ENCODE results near the gene ANG. TPM values are rescaled to one million over a fixed set of nuclear protein-coding genes. Genes with fewer than 3 reads are reported as not detected.
A peak's percentile ranks its signal among the peaks of the same experiment; 100 is the strongest.

ANG gene
- total RNA-seq, 1 experiment from 2014 or later = 5.8 TPM

DNA sequence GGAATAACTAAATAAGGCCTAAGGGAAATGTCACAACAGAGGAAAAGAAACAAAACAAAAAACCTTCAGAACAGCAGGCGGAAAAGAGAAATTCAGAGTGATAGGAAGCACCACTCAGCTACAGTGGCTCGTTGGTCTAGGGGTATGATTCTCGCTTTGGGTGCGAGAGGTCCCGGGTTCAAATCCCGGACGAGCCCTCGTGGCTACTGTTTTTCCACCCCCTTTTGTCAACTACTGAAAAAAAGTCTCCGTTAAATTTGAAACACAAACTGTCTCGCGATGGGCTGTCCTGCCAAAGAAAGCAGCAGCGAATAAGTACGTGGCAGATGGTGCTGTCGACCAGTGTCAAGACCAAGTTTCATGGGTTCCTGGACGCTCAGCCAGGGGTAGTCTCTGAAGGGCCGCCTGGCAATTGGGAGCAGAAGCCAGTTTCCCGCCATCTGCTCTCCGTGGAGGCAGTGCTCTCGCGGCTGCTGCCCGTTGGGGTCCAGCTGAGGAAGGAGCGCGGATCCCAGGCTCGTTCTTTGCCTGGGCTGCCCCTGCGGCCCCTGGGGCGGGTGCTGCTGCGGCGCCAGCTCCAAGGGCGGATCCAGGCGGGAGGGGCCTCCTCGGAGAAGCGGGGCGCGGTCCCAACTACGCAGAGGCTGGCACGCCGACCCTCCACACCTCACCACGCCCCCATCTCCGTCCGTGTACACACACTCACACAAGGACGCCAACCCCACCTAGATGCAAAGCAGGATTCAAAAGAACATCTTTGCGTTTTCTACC is 4.5 kb upstream of the ANG start, which contains the start of gene RNASE4:
TSS of gene RNASE4 (plus strand) at position 670 of the 771 bp plus-strand sequence. CDS start 14,812 bp downstream, outside the sequence.
- no peaks in the 10 kb centered on the region for H4K20me1 ChIP-seq (ENCODE audit: insufficient read depth)
- peak within 1 kb of the TSS; percentile 97 for H3K27ac ChIP-seq (ENCODE audit: low read depth, low read length)
- intact Hi-C loops (cut with micrococcal nuclease) = loop anchor here (1.0 to 5.0 kb wide), 4 partner anchors 71 to 303 kb away; partner anchors contain the start of genes METTL17 and PNP
- no peaks in the 10 kb centered on the region for H3K36me3 ChIP-seq (ENCODE audit: control insufficient read depth in 1 of 2, insufficient read depth in 2 of 2, low read length in 2 of 2)
- peak within 1 kb of the TSS; percentile 80 for H2AFZ ChIP-seq (ENCODE audit: low read depth, low read length, poor library complexity, severe bottlenecking)
- ATAC-seq = peak; percentile 56
- TF ChIP-seq, protein P1, sequence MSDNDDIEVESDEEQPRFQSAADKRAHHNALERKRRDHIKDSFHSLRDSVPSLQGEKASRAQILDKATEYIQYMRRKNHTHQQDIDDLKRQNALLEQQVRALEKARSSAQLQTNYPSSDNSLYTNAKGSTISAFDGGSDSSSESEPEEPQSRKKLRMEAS (IDR thresholded peaks at IDR 0.05) = peak; percentile 30
- TF ChIP-seq POLR2AphosphoS5 (IDR thresholded peaks at IDR 0.05; ENCODE audit: low read depth, low read length) = peak; percentile 58
- peak; percentile 58 for TF ChIP-seq TCF7L2 (IDR thresholded peaks at IDR 0.05; ENCODE audit: borderline replicate concordance, extremely low read depth, insufficient read depth, insufficient read length)
- peak; percentile 47 for TF ChIP-seq POLR2A (IDR thresholded peaks at IDR 0.05; ENCODE audit: borderline replicate concordance, extremely low read depth, insufficient read depth, insufficient read length)
- no peak for TF ChIP-seq EGR1 (IDR thresholded peaks at IDR 0.05; ENCODE audit: low read depth)
- TF ChIP-seq, protein P2, sequence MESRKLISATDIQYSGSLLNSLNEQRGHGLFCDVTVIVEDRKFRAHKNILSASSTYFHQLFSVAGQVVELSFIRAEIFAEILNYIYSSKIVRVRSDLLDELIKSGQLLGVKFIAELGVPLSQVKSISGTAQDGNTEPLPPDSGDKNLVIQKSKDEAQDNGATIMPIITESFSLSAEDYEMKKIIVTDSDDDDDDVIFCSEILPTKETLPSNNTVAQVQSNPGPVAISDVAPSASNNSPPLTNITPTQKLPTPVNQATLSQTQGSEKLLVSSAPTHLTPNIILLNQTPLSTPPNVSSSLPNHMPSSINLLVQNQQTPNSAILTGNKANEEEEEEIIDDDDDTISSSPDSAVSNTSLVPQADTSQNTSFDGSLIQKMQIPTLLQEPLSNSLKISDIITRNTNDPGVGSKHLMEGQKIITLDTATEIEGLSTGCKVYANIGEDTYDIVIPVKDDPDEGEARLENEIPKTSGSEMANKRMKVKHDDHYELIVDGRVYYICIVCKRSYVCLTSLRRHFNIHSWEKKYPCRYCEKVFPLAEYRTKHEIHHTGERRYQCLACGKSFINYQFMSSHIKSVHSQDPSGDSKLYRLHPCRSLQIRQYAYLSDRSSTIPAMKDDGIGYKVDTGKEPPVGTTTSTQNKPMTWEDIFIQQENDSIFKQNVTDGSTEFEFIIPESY (IDR thresholded peaks at IDR 0.05; ENCODE audit: extremely low read depth, insufficient replicate concordance, low read length) = peak; percentile 6
- no peak for TF ChIP-seq JUND (IDR thresholded peaks at IDR 0.05)
- TF ChIP-seq, protein P3, sequence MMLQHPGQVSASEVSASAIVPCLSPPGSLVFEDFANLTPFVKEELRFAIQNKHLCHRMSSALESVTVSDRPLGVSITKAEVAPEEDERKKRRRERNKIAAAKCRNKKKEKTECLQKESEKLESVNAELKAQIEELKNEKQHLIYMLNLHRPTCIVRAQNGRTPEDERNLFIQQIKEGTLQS (IDR thresholded peaks at IDR 0.05) = peak; percentile 97
- TF ChIP-seq CBX3 (IDR thresholded peaks at IDR 0.05; ENCODE audit: low read depth) = 0 out of 2 replicates have a peak, but pooled peaks have one; percentile 15
- H3K79me2 ChIP-seq (ENCODE audit: insufficient read depth, low read length) = no peaks in the 10 kb centered on the region
- H3K4me2 ChIP-seq (ENCODE audit: low read length) = peak within 1 kb of the TSS; percentile 96
- H3K9me3 ChIP-seq (ENCODE audit: control insufficient read depth in 1 of 2, insufficient read depth in 1 of 2, low read depth in 1 of 2, low read length in 2 of 2) = no peaks in the 10 kb centered on the region
- ChIA-PET POLR2A (interaction anchor here (0.7 to 6.1 kb wide), 8 partner anchors 26 to 341 kb away, joined by 3 to 47 read pairs (median 3); partner anchors contain the start of gene PARP2), CTCF (interaction anchor here (0.8 to 6.1 kb wide), 10 partner anchors 21 to 356 kb away, joined by 3 to 59 read pairs (median 4); no protein-coding TSS in a partner anchor), RAD21 (ENCODE audit: low non-redundant PET in 1 of 2, low total read pairs in 2 of 2, uncharacterized antibody in 2 of 2, unreplicated experiment in 2 of 2) (interaction anchor here (0.8 to 1.1 kb wide), 3 partner anchors 26 to 71 kb away, joined by 3 read pairs; no protein-coding TSS in a partner anchor)
- no peaks in the 10 kb centered on the region for H3K27me3 ChIP-seq (ENCODE audit: insufficient read depth, low read length)
- no peaks in the 10 kb centered on the region for H3K9me2 ChIP-seq (ENCODE audit: insufficient read depth)
- H3K9ac ChIP-seq (ENCODE audit: low read length) = peak within 1 kb of the TSS; percentile 74
- BruUV-seq (replicated peaks) = no TSS peak
- H3K4me1 ChIP-seq (ENCODE audit: control insufficient read depth in 1 of 2, insufficient read depth in 2 of 2, low read length in 2 of 2) = peaks cover 27 to 64% of the 10 kb centered on the region in 2 experiments
- peak within 1 kb of the TSS; percentile 65 to 72 for H3K4me3 ChIP-seq (replicated peaks in 1 of 2; ENCODE audit: low read depth in 1 of 2, low read length in 2 of 2)
- peak; percentile 78 for DNase-seq (ENCODE audit: low read depth, low spot score)
